Measurements from ENCODE around the gene SLC25A10. TPM values are rescaled to one million over a fixed set of nuclear protein-coding genes. Genes with fewer than 3 reads are reported as not detected.
"Not testable (repeated sequence)": the region's sequence is repeated elsewhere in the genome, so short reads cannot be mapped to it uniquely, and the experiment has no call there.

Gene SLC25A10, protein sequence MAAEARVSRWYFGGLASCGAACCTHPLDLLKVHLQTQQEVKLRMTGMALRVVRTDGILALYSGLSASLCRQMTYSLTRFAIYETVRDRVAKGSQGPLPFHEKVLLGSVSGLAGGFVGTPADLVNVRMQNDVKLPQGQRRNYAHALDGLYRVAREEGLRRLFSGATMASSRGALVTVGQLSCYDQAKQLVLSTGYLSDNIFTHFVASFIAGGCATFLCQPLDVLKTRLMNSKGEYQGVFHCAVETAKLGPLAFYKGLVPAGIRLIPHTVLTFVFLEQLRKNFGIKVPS
- 10 to 100 TPM; 10.7 to 13.9 (median 11.3) TPM for polyA plus RNA-seq (ENCODE audit: insufficient read length in 3 of 3)

DNA sequence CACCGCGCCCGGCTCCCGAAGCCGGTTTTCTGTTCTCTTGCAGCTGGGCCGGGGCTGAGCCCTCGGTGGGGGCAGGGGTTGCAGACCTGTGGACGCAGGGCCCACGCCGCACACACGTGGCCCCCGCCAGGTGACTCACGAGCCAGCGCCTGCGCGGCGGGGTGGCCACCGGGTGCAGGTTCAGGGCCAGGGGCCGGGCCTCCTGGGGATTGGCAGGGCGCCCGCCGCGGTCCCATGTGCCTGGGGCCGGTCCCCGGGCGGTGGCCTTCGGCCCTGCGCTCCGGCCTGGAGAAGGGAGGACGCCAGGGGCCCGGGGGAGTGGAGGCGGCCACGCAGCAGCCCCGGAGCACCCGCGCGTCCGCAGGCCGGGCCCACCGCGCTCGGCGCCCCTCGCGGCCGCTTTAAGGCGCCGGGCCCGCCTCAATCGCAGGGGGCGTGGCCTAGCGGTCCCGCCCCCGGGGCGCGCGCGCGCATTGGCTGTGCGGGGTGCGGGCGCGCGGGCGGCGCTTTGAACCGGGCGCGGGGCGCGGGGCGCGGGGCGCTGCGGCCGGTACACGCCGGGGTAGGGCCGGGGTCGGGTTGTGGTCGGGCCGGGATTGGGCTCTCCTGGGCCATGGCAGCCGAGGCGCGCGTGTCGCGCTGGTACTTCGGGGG is at the start of gene SLC25A10:
SLC25A10 (plus strand) TSS at position 471 of the 654 bp plus-strand sequence; CDS start at position 614, 143 bp downstream.
- DNase-seq (ENCODE audit: low read depth in 3 of 3, low spot score in 2 of 3), result no peak

DNA sequence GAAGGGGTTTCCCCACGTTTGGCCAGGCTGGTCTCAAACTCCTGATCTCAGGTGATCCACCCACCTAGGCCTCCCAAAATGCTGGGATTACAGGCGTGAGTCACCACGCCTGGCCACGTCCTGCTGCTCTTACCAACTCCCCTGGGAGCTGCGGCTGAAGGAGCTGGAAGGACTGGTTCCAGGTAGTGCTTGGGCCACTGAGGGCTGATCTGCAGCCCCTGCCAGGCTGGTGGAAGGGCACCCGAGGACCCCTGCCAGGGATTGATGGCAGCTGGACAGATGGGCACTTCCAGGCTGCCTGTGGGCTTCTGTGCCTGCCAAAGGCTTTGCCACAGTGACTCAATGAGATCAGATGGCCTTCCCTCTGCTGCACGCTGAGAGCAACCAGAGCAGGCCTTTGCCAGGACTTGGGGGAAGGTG is 48.0 kb upstream of the SLC25A10 start:
- no peak for DNase-seq (ENCODE audit: low read depth in 3 of 3, low spot score in 2 of 3)

DNA sequence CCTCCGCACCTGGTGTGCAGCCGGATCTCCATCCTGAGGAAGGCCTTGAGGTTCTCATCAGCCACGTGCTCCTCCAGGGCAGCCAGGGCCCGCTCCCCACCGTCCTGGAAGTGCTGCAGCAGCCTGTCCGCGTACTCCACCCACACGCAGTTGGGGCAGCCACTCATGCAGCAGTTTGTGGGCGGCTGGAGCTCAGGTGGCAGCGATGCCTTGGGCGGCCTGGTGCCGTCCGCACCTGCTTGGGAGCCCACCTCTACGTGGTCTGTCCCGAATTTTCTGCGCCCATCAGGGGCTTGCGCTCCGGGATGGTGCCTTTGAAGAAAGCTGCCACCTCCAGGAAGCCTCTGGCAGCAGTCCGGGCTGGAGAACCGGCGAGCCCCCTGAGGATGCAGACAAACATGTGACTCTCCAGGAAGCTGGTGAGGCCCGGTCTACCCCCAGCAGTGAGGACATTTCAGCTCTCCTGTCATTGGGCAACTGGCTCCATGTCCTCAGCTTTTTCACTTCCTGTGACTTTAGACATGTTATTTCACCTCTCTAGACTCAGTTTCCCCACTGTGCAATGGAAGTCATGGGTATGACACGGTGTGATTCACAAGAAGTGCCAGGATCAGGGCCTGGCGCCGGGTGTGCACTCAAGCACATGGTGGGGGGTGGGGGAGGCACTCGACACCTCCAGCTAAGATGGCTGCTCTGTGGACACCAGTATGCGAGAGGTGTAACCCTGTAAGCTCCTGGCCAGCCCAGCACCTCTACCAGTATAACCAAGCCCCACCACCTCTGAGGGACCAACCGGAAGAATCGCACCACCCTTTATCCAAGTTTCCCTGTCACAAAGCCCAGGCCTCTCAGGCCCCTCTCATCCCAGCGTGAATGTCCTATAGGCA is 46.6 kb upstream of the SLC25A10 start:
- DNase-seq (ENCODE audit: low read depth in 3 of 3, low spot score in 2 of 3), result no peak

DNA sequence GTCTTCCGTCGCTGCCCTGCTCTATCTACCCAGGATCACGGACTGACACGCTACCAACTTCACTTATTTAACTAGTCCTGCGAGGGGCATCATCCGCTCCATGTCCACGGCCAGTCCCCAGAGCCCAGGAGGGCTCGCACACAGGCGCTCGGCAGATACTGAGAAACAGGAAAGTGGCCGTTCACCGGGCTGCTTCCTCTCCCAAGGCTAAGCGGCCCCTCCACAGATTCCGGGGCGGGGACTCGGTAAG is 46.1 kb upstream of the SLC25A10 start:
- no peak for DNase-seq (ENCODE audit: low read depth in 3 of 3, low spot score in 2 of 3)

DNA sequence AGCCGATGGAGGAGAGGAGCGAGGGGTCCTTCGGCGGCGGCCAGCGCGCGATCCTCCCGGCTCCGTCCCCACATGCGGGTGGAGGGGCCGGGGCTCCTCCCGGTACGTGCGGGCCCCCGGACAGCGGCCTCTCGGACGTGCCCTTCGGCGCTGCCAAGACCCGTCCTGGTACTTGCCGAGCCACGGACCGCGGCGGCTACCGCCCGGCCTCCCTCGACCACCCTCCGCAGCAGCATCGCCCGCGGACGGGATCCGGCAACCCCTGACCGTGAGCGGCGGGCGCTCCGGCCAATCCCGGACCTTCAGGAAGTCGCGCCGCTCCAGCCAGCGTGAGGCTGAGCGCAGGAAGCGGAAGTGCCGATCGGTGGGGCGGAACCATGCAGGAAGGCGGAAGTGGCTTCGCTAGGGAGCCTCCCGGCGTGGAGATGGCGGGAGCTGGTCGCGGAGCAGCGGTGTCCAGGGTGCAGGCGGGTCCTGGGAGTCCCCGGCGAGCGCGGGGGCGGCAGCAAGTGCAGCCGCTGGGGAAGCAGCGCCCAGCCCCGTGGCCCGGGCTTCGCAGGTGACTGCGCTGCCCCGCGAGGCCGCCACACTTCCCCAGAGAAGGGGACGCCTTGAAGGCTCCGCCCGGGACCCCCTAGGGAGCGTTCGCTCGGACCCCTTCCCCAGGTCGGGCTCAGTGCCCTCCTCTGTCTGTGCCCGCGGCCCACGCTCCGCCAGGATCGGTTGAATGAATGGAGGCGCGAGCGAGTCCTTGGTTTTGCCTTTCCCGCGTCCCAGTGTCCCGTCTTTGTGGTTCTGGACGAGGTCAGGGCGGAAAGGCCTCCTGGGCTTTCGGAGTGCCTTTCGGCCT is 45.5 kb upstream of the SLC25A10 start, which contains the start of the genes CCDC137 and OXLD1:
CCDC137 (plus strand) TSS at position 396 of the 850 bp plus-strand sequence; CDS start at position 426, 30 bp downstream.
OXLD1 (minus strand) TSS at position 264 of the 850 bp plus-strand sequence; CDS start at position 236, 28 bp downstream.
- DNase-seq (ENCODE audit: low read depth in 3 of 3, low spot score in 2 of 3), result peak; percentile 74 to 93 (median 87)

DNA sequence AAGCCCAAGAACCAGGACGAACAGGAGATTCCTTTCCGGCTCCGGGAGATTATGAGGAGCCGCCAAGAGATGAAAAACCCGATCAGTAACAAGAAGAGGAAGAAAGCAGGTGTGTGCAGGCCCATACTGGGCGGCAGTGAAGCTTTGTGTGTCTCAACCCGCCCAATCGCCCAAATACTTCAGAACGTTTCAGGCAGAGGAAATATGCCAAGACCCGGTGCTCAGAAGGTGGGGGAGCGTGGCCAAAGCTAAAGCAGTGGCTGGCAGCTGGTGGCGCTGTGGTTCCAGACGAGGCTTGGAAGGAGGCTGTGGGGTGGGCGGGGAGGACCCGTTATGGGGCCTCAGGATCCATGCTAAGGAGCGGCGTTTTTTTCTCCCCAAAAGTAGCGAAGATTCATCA is 44.3 kb upstream of the SLC25A10 start:
- DNase-seq (ENCODE audit: low read depth in 3 of 3, low spot score in 2 of 3), result no peak

DNA sequence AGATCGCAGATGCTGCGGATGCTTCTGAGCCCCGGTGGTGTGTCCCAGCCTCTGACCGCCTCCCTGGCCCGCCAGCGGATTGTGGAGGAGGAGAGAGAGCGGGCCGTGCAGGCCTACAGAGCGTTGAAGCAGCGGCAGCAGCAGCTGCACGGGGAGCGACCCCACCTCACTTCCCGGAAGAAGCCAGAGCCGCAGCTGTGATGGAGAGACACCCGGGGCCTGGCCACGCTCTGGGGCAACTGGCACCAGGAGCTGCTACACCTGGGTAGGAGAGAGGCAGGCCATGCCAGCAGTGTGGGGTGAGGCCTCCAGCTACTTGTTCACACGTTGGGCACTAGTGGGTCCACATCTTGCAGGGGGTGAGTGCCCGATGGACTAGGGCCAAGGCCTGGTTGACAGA is 39.6 kb upstream of the SLC25A10 start:
- no peak for DNase-seq (ENCODE audit: low read depth in 3 of 3, low spot score in 2 of 3)

DNA sequence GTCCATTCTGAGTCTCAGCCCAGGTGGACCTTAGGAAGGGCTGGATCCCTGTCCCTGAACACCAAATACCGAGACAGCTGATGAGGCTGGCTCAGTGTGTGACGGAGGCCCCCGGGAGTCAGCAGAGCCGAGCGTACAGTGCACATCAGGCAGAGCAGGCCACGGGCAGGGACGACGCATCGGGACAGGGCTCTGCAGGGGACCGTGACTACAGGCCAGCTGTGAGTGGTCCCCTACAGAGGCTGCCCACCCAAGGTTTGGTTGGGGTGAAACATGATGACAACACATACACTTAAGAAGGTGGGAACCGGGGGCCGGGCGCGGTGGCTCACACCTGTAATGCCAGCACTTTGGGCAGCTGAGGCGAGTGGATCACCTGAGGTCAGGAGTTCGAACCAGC is 39.1 kb upstream of the SLC25A10 start:
- no peak for DNase-seq (ENCODE audit: low read depth in 3 of 3, low spot score in 2 of 3)

DNA sequence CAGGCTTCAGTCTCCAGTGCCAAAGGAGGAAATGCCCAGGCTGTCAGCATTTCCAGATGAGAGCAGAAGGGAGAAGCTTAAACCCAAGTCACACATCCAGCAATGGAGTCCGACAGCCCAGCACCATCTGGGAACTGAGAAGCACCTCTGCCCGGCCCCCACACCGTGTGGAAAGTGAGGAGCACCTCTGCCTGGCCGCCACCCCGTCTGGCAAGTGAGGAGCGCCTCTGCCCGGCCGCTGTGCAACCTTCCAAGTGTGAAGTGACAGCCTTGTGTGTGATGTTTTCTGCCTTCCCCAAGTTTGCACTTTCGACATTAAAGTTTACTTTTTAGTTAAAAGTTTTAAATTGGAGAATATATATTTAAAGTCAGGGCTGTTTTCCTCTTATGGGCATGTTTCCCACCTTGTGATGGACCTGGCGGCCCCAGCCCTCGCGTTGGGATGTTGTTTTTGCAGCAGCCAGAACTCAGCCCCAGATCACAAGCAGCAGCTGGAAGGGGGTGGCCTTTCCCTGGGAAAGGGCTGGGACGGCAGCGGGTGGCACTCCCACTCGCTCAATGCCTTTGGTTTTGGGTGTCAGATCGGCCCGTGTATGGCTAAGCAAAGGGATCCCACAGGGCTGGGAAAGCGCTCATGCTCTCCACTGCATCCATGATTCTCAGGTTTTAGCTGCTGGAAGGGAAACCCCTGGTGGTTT is 38.4 kb upstream of the SLC25A10 start:
- no peak for DNase-seq (ENCODE audit: low read depth in 3 of 3, low spot score in 2 of 3)

DNA sequence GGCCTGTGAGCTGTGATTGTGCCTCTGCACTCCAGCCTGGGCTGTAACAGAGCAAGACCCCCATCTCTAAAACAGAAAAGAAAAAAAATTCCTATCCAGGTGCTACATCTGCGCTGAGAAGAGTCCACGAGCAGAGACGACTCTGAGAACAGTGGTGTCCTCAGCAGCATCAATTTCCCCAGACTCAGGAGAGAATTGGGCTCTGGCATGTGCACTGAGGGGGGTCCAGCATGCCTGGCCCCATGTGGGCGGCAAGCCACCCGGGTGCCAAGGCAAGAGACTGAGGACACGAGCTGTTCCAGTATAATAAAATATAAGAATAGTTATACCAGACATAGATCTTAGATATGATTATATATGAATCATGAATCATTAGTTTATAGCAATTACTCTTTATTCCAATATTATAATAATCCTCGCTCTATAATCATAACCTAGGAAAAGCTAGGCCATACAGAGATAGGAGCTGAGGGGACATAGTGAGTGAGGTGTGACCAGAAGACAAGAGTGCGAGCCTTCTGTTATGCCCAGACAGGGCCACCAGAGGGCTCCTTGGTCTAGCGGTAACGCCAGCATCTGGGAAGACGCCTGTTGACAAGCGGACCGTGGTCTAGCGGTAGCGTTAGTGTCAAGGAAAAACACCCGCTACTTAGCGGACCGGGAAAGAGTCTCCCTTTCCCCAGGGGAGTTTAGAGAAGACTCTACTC is 36.4 kb upstream of the SLC25A10 start:
- not testable (repeated sequence) for DNase-seq (ENCODE audit: low read depth in 3 of 3, low spot score in 2 of 3)

DNA sequence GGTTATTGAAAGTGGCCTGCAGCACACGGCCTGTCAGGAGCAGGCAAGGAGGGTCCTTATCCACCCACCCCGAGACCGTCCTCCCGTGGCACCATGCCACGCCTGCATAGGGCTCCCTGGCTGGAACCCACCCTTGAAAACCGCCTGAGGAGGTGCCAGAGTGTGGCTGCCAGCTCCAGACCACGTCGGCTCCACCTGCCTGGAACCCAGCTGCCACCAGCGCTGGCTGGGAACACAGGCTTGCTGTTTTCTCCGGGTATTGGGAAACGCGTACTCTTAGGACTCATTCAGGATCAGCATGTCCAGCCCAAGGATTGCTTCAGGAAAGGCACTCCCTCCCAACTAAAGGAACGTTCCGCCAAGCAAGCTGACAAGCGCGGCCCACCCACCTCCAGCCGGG is 35.2 kb upstream of the SLC25A10 start:
- no peak for DNase-seq (ENCODE audit: low read depth in 3 of 3, low spot score in 2 of 3)

DNA sequence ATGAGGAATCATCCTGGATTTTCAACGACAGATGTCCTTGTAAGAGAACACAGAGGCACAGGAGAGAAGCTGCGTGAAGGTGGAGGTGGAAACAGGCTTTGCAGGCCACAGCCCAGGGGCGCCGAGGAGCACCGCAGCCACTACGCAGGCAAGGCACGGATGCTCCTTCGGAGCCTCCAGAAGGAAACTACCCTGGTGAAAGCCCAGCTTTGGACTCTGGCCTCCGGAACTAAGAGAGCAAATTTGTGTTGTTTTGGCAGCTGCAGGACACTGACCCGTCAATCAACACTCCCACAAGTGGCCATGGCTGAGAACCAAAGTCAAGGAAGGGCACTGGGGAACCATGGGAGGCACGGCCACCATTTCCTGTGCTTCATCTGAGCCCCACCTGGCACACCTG is 31.9 kb upstream of the SLC25A10 start:
- DNase-seq (ENCODE audit: low read depth in 3 of 3, low spot score in 2 of 3), result no peak

DNA sequence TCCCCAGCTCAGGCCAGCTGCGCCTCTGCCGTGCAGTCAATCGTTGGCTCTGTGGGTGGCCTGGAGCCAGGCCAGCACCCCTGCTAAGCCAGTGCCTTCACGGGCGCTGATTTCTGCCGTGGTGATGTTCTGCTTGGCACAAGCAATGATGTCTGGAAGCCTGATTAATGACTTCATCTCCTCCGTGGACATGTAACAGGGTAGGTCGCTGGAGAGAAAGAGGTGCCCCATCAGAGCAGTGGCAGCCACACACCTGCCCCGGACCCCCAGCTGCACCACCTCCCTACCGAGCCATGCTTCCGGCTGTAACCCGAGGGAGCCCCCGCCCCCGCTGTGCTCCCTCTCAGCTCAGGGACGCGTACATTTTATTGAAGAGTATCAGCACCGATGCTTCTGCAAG is 30.4 kb upstream of the SLC25A10 start:
- no peak for DNase-seq (ENCODE audit: low read depth in 3 of 3, low spot score in 2 of 3)

DNA sequence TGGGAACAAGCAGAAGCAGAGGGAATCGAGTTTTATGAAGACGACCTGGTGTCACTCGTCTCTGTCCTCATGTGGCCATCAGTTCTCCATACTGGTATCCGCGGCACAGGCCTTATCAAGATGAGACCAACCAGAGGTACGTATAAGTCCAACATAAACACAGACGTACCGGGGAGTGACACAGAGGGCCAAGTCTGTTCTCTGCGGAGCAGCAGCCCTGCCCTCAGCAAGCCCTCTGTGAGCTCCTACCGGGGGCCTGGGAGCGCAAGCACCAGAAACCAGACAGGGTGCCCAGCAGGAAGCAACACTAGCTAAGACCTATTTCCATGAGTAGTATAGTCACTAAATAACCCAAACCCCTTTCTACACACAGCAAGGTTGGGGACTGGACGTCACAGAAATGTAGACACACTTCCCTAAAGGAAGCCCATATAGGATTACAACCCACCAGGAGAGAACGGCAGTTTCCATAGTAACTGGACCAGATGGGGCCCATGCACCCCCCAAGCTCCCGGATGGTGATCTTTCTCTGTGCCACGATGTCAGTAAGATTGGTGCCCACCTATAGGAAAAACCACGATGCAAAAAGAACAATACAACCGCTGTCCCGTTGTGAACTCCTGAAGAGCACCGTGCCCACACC is 29.4 kb upstream of the SLC25A10 start:
- no peak for DNase-seq (ENCODE audit: low read depth in 3 of 3, low spot score in 2 of 3)

DNA sequence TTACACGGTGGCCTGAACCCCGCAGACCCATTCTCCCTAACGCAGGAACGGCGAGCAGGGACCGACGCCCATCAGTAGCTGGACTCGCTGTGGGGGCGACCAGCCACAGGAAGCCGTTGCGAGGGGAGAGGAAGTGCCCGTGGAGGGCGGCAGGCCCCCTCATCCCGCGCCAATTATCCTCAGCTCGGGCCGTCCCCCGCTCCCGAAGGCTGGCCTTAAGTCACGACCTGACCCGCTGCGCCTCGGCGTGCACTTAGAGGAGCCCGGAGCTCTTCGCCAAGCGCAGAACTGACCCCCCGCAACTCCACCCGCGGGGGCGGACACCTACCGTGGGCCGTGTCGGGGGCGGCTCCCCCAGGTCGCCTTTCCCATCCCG is 28.9 kb upstream of the SLC25A10 start:
- DNase-seq (ENCODE audit: low read depth in 3 of 3, low spot score in 2 of 3), result no peak

DNA sequence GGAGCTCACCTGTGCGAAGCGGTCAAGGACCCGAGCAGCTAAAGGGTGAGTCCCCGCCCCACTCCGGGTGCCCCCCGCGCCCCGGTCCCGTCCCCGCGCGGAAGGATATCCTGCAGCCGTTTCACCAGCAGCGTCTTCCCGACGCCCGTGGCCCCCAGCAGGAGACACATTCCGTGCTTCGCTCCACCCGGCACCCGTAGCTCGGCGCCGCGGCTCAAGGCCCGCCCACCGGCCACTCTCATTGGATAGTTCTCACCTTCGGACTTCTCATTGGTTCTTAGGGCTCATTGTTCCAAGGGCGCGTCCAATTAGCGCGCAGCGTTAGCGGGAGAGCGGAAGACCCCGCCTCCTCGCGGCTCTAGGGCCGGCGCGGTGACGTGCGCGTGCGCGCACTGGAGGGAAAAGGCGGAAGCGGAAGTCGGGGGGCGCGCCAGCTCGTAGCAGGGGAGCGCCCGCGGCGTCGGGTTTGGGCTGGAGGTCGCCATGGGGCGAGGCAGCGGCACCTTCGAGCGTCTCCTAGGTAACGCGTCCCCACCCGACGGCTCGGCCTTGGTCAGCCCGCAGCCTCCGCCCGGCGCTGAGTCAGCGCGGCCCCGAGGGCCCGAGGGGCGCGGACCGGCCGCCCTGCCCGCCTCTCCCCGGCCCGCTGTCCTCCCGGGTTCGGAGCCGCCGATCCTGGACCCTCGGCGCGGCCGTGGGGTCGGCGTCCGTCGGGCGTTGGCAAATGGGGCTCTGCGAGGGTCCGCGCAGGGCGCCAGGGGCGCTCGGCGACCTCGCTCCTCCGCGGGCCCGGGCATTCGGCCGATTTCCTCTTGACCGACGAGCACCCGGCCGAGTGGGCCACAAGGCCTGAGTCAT is 28.3 kb upstream of the SLC25A10 start, which contains the start of the genes ARL16 and HGS:
ARL16 (minus strand) TSS at position 214 of the 858 bp plus-strand sequence; CDS start at position 170, 44 bp downstream.
HGS (plus strand) TSS at position 428 of the 858 bp plus-strand sequence; CDS start at position 484, 56 bp downstream.
- DNase-seq (ENCODE audit: low read depth in 3 of 3, low spot score in 2 of 3), result peak; percentile 97 to 98 (median 98)

DNA sequence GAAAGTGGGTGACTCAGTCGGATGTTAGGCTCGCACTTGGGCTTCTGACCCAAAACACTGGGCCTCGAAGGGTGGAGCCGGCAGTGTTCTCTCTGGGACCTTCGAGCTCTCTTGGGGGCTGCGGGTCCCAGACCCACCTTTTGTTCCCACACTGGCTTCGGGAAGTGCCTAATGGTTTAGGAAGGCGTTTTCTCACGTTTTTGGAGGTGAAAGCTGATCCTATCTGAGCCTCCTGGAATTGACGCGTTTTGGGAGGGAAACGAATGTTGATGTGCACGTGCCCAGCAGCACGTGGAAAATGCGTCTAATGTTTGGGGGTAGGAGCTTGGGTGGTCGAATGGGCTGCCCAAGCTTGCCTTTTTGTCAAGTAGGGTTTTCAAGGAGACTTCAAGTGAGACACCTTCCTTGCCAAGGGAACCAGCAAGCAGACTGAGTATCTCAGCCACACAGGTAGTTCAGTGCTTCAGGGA is 27.6 kb upstream of the SLC25A10 start:
- DNase-seq (ENCODE audit: low read depth in 3 of 3, low spot score in 2 of 3), result no peak

Data from right renal cortex interstitium (tissue), 3 donors.